GM19397 (cell line): Measurements from ENCODE around the gene INSC.

ENCODE experiments used
- ATAC-seq: cut with Tn5 transposase; IDR thresholded peaks from one replicate; pipeline ENCODE4 v1.9.1; 2021; ENCODE audit warnings: mild to moderate bottlenecking, moderate library complexity; ENCODE audit not compliant: unreplicated experiment

Gene INSC

GRCh38 chr11:15278128-15278527 is 163.4 kb downstream of the INSC start:
- no peak for ATAC-seq

- no peak for ATAC-seq
These were observed 165.7 kb downstream of the INSC start for GRCh38 chr11:15280393-15280792.

- ATAC-seq, result no peak
These were observed 168.0 kb downstream of the INSC start for GRCh38 chr11:15282754-15283153.

GRCh38 chr11:15286465-15286864 is 171.7 kb downstream of the INSC start:
- ATAC-seq, result no peak

- no peak for ATAC-seq
These were observed 174.1 kb downstream of the INSC start for GRCh38 chr11:15288863-15289262.

- ATAC-seq, result no peak
These were observed 175.0 kb downstream of the INSC start for GRCh38 chr11:15289723-15290122.

GRCh38 chr11:15291885-15292284 is 177.2 kb downstream of the INSC start:
- ATAC-seq, result no peak

GRCh38 chr11:15293975-15294620 is 179.4 kb downstream of the INSC start:
- ATAC-seq, result no peak

- no peak for ATAC-seq
These were observed 181.0 kb downstream of the INSC start for GRCh38 chr11:15295695-15296094.
